HG03159 (cell line): ENCODE measurements around the gene SPATA24.
"Not testable (repeated sequence)": the region's sequence is repeated elsewhere in the genome, so short reads cannot be mapped to it uniquely, and the experiment has no call there.

Experiments used
- ATAC-seq: cut with Tn5 transposase; IDR thresholded peaks from one replicate; pipeline ENCODE4 v1.9.1; 2021; ENCODE audit warnings: mild to moderate bottlenecking, moderate library complexity; ENCODE audit not compliant: unreplicated experiment

SPATA24 gene

DNA sequence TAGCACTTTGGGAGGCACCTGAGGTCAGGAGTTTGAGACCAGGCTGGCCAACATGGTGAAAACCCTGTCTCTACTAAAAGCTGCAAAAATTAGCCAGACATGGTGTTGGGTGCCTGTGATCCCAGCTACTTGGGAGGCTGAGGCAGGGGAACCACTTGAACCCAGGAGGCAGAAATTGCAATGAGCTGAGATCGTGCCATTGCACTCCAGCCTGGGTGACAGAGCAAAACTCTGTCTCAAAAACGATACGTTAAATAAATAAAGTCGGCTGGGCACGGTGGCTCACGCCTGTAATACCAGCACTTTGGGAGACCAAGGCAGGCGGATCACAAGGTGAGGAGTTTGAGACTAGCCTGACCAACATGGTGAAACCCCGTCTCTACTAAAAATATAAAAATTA, 48.0 kb downstream of the SPATA24 start:
- ATAC-seq: not testable (repeated sequence)

DNA sequence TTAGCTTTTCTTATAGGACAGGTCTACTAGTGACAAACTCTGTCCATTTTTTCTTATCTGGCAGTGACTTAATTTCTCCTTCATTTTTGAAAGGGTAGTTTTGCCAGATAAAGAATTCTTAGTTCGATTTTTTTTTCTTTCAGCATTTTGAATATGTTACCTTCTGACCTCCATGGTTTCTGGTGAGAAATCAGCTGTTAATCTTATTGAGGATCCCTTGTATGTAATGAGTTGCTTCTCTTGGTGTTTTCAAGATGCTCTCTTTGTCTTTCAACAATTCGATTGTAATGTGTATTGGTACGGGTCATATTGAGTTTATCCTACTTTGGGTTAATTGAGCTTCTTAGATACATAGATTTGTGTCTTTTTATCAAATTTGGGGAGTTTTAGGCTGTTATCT, 49.7 kb downstream of the SPATA24 start:
- no peak for ATAC-seq

DNA sequence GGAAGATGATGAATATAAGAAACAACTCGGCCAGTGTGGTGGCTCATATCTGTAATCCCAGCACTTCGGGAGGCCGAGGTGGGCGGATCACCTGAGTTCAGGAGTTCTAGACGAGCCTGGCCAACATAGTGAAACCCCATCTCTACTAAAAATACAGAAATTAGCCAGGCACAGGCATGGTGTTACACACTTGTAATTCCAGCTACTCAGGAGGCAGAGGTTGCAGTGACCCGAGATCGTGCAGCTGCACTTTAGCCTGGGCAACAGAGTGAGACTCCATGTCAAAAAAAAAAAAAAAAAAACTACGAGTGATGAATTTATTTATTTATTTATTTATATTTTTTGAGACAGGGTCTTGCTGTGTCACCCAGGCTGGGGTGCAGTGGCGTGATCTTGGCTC, 56.0 kb downstream of the SPATA24 start:
- ATAC-seq: not testable (repeated sequence)
